ENCODE data around the gene GABRB1.

Gene GABRB1

DNA sequence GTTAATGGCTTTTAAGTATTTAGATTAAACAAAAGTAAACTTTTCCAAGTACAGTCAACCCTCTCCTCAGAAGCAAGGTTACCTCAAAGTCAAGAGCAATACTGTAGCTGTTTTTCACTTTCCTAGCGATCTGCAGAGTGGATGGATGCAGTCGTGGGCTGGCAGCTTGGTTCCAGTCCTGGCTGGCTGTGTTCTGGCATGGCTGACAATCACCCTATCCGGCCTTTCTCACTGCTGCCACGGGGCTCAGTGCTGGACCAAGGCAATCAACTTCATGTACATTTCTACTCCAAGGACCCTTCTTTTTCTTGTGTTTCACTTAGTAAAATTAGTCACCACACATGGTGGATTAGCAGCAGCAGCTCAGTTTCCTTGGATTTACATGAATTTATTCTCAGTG, 208.3 kb downstream of the GABRB1 start:
- TF ChIP-seq, protein P1, sequence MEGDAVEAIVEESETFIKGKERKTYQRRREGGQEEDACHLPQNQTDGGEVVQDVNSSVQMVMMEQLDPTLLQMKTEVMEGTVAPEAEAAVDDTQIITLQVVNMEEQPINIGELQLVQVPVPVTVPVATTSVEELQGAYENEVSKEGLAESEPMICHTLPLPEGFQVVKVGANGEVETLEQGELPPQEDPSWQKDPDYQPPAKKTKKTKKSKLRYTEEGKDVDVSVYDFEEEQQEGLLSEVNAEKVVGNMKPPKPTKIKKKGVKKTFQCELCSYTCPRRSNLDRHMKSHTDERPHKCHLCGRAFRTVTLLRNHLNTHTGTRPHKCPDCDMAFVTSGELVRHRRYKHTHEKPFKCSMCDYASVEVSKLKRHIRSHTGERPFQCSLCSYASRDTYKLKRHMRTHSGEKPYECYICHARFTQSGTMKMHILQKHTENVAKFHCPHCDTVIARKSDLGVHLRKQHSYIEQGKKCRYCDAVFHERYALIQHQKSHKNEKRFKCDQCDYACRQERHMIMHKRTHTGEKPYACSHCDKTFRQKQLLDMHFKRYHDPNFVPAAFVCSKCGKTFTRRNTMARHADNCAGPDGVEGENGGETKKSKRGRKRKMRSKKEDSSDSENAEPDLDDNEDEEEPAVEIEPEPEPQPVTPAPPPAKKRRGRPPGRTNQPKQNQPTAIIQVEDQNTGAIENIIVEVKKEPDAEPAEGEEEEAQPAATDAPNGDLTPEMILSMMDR (IDR thresholded peaks at IDR 0.05) = no peak
- Histone ChIP-seq H3K27me3 (ENCODE audit: control insufficient read depth, insufficient read depth, low read length) (no peaks in the 10 kb centered on the region), H3K9ac (no peak overlapping the region), H3K9me3 (ENCODE audit: control insufficient read depth, low read length) (no peaks in the 10 kb centered on the region), H3K79me2 (no peaks in the 10 kb centered on the region), H3K4me1 (no peaks in the 10 kb centered on the region), H3K4me3 (ENCODE audit: low read depth, low read length) (no peak overlapping the region), H3K36me3 (ENCODE audit: control insufficient read depth, insufficient read depth, low read length) (no peaks in the 10 kb centered on the region), H2AFZ (no peak overlapping the region), H3K27ac (no peak overlapping the region), H3K4me2 (ENCODE audit: low read length) (no peak overlapping the region)

DNA sequence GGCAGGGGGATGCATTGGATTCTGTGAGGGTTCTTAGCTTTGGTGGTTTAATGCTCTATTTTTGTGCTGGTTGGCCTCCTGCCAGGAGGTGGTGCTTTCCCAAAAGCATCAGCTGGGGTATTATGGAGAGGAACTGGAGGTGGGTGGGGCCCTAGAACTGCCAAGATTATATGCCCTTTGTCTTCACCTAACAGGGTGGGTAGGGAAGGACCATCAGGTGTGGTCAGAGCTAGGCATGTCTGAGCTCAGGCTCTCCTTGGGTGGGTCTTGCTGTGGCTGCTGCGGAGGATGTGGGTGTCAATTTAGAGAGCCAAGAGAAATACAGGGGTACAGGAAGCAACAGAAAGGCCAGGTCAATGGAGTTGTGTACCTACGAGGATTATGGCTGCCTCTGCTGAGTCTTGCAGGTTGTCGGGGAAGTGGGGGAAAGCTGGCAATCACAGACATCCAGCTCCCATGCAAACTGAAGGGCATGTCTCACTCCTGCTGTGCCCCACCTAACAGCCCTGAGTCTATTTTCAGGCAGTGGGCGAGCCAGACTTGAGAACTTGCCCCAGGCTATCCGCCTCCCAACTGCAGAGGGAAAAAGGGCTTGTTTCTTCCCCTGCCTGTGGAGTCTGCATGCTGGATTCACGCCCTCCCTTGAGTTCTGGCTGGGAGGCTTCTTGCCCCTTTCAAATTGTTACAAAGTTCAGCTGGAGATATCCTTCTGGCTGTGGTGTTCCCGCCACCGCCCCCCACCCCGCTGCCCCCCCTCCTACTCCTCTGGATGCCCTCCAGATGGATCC, 220.2 kb downstream of the GABRB1 start:
- H3K79me2 ChIP-seq = no peaks in the 10 kb centered on the region
- H3K9me3 ChIP-seq (ENCODE audit: control insufficient read depth, low read length) = no peaks in the 10 kb centered on the region
- H3K27ac ChIP-seq = no peak overlapping the region
- no peak overlapping the region for H2AFZ ChIP-seq
- no peaks in the 10 kb centered on the region for H3K27me3 ChIP-seq (ENCODE audit: control insufficient read depth, insufficient read depth, low read length)
- no peaks in the 10 kb centered on the region for H3K4me1 ChIP-seq
- TF ChIP-seq, protein P1 (IDR thresholded peaks at IDR 0.05) = no peak
- no peak overlapping the region for H3K4me3 ChIP-seq (ENCODE audit: low read depth, low read length)
- H3K36me3 ChIP-seq (ENCODE audit: control insufficient read depth, insufficient read depth, low read length) = no peaks in the 10 kb centered on the region
- H3K9ac ChIP-seq = no peak overlapping the region
- no peak overlapping the region for H3K4me2 ChIP-seq (ENCODE audit: low read length)

DNA sequence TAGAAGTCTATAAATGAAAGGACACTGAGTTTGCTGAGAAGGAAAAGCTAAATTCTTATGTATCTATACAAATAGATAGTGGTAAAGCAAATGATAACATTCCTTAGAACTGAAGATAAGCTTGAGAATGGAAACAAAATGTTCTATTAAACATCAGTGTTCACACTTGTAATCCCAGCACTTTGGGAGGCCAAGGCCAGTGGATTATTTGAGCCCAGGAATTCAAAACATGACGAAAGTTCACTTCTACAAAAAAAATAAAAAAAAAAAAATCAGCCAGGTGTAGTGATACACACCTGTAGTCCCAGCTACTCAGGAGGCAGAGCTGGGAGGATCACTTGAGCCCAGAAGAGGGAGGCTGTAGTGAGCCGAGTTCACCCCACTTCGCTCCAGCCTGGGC, 232.4 kb downstream of the GABRB1 start:
- no peaks in the 10 kb centered on the region for H3K4me1 ChIP-seq
- no peaks in the 10 kb centered on the region for H3K79me2 ChIP-seq
- H3K4me3 ChIP-seq (ENCODE audit: low read depth, low read length) = no peak overlapping the region
- no peaks in the 10 kb centered on the region for H3K9me3 ChIP-seq (ENCODE audit: control insufficient read depth, low read length)
- no peaks in the 10 kb centered on the region for H3K27me3 ChIP-seq (ENCODE audit: control insufficient read depth, insufficient read depth, low read length)
- no peaks in the 10 kb centered on the region for H3K36me3 ChIP-seq (ENCODE audit: control insufficient read depth, insufficient read depth, low read length)
- no peak overlapping the region for H3K27ac ChIP-seq
- TF ChIP-seq, protein P1 (IDR thresholded peaks at IDR 0.05) = no peak
- H3K4me2 ChIP-seq (ENCODE audit: low read length) = no peak overlapping the region
- no peak overlapping the region for H2AFZ ChIP-seq
- no peak overlapping the region for H3K9ac ChIP-seq

DNA sequence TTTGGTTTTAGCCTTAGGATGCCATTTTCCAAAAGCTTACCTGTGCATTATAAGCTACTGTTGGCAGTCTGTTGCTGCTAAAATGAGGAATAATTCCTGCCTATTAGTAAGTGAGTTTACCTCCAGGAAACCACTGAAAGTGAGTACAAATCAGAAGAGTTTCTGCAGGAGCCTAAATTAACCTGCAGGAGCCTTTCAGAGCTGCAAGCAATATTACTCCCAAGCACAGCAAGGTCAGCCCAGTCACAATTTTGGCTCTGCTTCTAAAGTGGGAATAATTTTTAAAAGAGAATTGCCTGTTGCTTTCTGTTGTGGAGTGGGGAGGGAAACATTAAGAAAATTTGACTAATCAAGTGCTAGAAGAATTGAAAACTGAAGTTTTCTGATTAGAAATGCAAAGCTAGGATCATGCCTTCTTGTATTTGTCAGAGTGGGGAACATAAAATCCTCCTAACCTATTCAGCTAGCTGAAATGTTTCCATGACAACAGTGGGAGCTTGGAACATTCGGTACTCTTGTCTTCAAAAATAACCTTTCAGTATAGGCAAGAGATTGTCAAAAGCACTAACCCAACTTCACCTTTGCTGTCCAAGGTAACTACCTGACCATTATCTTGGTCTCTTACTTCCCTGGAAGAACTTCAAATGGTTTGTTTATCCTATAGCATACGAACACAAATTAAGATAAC, 239.0 kb downstream of the GABRB1 start:
- H3K9me3 ChIP-seq (ENCODE audit: control insufficient read depth, low read length) = no peaks in the 10 kb centered on the region

More for the DNA sequence above, 239.0 kb downstream of the GABRB1 start:
- TF ChIP-seq, protein P1 (IDR thresholded peaks at IDR 0.05) = no peak
- no peak overlapping the region for H3K27ac ChIP-seq
- H3K36me3 ChIP-seq (ENCODE audit: control insufficient read depth, insufficient read depth, low read length) = no peaks in the 10 kb centered on the region
- H3K4me1 ChIP-seq = no peaks in the 10 kb centered on the region
- H2AFZ ChIP-seq = no peak overlapping the region
- no peak overlapping the region for H3K4me3 ChIP-seq (ENCODE audit: low read depth, low read length)
- no peak overlapping the region for H3K9ac ChIP-seq
- no peak overlapping the region for H3K4me2 ChIP-seq (ENCODE audit: low read length)
- H3K27me3 ChIP-seq (ENCODE audit: control insufficient read depth, insufficient read depth, low read length) = no peaks in the 10 kb centered on the region
- H3K79me2 ChIP-seq = no peaks in the 10 kb centered on the region
